ENCODE measurements around the gene MEGF11. TPM values are rescaled to one million over a fixed set of nuclear protein-coding genes. Genes with fewer than 3 reads are reported as not detected.

MEGF11 gene
- polyA plus RNA-seq, 5 donors = 3.3 to 15.1 (median 7.6) TPM

DNA sequence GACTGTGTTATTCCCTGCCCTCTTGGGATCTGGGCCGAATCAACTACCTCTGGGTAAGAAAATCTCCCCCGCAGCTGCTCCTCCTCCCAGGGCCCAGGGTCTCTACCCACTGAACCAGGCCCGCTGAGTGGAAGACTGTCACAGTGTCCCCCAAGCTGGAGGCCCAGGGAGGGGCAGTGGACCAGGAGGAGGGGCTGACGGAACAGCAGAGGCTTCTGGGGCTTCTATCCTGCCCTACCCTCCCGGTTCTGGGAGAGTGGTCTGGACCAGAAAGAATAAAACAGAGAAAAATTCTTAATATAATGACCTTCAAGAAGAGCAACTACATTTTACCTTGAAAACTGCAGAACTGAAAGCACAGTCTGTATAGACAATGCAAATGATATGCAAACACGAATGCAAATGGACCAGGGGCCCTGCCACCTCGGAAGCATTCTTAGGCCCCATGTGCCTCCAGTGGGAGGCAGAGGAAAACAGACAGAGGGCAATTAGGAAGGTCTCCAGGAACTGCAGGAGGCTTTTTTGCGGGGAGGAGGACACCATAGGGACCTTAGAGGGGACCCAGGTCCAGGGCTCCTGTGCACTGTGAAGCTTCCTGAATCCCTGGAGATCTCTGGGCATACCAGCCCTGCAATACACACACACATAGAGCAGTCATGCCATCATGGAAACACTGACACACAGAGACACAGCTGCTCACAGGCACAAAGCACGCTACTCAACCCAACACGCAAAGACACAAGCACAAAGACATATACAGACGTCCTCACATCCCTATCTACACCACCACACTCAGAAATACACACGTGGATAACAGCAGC is 12.3 kb downstream of the MEGF11 start:
- no peak for DNase-seq

DNA sequence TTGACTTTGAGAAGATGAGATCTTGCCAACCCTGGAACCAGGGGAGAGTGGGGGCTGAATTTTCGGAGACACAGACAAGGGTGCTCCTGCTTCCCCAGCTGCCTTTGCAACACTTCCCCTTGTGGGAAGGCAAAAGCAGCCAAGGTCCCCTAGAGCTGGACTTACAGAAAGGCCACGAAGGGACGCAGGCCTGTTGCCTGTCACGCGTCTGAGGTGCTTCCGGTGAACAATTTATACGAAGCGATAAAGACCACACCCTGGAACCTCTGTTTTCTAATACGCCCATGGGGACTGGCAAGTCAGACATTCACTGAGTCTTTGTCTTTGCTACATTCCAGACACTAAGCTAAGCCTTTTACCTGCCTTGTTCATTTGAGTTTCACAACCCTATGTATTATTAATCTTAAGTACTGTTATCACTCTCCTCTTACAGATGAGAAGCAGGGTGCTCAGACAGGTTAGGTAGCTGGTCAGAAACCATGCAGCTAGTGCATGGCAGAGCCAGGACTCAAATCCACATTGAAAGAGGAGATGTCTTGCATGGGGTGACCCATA is 13.2 kb downstream of the MEGF11 start:
- DNase-seq = no peak

DNA sequence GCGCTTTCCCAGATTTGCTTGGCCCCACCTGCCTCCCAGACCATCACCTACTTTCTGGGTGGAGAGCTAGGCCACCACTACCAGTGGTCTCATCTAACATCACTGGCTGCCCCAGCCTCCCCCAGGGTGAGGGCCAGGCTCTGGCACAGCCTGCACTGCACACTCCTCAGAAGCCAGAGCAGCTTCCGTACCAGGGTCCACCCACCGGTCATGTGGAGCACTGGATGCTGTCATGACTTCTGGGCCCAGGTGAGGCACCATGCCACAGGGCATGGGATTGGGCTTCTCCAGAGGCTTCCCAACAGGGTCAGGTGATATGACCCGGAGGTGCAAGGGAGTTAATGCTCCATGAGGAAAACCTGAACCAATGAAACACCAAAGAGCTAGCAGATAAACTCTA is 14.0 kb downstream of the MEGF11 start:
- DNase-seq = no peak

DNA sequence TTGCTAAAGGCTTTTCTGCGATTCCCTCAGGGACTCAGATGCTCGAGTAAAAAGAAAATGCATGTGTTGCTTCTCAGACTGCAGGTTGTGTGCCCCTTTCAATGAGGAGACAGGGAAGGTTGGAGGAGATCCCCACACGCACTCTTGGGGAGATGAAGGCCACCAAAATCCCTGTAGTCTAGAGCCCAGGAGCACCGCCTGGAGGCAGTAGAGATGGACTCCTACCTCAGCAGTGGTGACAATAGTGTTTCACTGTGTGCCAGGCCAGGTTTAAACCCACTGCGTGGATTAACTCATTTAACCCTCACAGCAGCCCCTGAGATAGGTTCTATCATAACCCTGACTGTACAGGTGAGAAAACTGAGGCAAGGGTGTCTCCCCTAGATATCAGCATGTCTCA is 15.2 kb downstream of the MEGF11 start:
- no peak for DNase-seq

DNA sequence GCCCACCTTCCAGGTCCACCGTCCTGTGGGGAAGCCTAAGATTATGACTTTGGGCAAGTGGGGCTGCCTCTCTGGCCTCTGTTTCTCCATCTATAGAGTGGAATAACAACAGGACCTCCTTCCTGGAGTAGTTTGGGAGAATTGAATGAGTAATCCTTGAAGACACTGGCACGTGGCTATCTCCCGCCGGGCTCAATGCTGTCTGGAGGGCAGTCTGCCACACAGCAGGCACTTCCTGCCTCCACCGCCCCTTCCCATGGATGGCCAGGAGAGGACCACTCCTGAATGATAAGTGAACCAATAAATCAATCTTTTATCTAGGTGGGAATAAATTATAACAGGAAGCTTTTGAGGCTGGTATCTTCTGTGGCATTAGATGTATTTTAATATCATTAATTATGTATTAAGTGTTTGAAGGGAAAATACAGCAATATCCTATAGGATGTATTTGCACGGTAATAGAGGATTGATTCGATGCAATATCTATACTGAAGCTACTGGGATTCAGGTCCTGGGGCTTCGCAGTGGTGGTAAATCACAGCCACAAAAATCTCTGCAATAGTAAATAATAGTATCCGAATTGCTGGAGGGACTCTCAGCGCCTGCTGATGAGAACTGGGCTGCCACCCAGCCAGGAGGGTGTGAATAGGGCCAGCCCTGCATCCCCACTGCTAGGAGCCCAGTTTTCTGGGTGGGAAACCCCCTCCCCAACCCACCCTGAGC is 15.9 kb downstream of the MEGF11 start:
- DNase-seq = no peak

DNA sequence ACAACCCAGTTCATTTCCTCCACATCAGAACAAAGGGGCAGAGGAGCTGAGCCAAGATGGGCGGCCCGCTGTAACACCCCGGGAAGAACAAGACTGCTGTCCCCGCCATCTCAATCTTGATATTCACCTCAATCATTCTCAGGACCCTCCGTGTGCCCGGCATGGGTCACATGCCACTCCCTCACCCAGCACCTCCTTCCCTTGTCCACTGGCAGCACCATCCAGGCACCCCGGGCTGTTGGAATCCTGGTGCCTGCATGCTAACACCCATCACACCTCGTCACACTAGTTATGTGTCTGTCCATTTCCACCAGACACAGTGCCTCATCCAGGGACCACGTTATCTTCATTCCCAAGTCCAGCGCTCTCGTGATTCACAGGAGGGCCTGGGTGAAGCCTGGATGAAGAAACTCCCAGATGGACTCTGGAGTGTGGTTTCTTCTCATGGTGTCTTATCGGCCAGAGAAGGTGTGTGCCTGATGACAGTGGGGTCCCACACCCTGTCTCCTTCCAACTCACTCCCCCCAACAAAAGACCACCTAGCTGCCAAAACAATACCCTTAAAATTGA is 16.7 kb downstream of the MEGF11 start:
- no peak for DNase-seq

DNA sequence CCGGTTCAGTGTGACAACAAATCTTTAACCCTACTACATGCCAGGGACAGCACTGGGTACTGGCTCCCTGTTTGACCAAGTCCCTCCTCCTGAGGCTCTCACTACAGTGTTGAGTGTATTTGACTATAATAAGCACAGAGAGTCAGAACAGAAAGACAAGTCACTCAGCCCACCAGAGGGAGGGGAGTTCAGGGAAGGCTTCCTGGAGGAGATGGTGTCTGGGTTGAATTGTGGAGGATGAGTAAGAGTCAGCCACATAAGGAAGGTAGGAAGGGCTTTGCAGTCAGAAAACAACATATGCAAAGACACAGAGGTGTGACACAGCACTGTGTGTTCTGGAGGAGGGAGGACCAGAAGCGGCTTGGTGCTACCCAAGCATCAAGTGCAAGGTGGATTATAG is 17.7 kb downstream of the MEGF11 start:
- no peak for DNase-seq

DNA sequence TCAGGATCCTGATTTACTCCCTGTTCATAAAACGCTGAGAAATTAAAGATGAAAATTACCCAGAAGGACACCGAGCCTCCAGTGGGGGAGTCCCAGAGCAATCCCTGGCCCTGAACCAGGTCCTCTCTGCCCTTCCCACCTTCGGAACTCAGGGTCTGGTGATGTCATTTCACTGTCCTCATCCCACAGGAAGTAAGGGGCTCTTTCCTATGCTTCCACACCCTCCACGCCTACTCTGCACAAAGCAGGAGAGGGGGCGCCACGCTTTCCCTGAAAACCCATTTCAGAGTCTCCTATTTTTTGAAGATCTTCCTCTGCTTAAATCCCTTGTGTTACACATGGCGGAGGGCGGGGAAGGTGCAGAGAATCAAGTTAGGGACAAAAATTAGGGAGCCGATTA is 18.8 kb downstream of the MEGF11 start:
- DNase-seq = no peak

DNA sequence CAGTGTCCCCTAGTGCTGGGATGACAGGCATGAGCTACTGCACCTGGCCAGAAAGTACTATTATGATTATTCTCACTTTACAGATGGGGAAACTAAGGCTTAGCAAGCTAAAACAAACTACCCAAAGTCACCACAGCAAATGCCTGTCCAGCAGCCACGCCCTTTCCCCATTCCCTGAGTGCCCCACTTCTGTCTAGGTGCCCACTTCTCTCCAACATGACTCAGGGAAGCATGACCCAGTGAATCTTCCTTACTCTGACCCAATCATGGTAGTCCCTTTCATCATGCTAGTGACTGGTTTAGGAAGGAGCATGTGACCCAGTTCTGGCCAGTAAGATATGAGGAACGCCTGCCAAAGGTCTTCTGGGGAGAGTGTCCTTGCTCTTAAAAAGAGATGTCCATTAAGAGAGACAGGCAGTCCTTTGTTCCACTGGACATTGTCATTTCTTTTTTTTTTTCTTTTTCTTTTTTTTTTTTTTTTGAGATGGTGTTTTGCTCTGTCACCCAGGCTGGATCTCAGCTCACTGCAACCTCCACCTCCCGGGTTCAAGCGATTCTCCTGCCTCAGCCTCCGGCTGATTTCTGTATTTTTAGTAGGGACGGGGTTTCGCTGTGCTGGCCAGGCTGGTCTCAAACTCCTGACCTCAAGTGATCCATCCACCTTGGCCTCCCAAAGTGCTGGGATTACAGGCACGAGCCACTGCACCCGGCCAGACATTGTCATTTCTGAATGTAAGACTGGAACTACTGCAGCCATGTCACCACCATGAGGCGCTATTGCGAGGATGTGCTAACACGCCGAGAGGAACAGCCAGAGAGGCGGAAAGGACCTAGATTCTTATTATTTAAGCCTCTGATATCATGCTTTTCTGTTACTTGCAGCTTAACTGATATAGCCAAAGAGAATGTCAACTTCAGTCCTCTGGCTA is 19.8 kb downstream of the MEGF11 start:
- no peak for DNase-seq

DNA sequence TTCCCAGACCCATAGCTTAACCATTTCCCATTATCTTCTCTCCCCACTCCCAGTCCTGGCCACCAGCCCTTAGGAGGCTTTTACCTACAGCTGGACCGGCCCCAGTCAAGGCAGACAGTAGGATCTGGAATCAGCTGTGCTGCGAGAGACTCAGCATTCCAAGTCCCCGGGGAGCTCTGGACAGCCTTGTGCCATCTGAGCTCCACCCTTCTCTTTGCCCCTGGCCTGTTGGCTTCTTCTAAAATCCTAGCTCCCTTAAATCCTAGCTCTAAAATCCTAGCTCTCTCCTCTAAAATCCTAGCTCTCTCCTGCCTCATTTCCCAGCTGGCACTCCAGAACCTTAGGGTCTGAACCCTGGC is 21.3 kb downstream of the MEGF11 start:
- DNase-seq = no peak

DNA sequence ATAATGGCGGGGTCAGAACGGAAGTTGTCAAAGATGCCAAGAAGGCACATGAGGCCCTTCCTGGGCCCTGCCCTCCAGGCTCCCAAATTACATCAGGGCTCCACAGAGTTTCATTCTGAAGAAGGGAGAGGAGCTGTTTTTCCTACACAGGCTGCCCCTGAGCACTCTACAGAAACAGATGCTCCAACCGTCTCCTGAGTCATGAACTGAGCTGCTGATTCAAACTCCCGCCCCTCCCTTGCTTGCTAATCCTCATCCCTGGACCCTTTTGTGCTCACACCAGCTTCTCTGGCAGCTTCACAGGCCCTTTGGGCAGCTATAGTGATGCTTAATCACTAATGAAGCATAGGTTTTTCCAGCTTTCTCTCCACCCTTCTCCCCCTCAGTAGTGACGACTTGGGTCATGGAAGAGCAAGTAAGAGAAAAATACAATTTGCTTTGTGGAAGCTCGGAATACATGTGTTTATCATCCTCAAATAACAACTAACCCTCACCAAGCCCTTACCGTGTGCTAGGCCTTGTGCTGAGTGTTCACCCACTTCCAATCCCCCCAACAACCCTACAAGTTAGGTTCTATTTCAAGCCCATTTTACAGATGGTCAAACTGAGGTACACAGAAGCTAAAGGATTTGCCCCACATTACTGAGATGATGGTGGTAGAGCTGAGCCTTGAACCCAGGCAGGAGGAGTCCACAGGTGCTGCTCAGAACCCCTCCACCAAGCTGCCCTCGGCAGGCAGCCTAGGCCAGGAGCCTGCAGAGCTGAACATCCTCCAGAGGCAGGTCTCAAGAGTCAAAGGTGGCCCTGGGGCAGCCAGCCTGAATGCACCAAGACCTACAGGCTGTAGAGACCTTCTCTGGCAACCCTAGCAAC is 21.9 kb downstream of the MEGF11 start:
- no peak for DNase-seq

DNA sequence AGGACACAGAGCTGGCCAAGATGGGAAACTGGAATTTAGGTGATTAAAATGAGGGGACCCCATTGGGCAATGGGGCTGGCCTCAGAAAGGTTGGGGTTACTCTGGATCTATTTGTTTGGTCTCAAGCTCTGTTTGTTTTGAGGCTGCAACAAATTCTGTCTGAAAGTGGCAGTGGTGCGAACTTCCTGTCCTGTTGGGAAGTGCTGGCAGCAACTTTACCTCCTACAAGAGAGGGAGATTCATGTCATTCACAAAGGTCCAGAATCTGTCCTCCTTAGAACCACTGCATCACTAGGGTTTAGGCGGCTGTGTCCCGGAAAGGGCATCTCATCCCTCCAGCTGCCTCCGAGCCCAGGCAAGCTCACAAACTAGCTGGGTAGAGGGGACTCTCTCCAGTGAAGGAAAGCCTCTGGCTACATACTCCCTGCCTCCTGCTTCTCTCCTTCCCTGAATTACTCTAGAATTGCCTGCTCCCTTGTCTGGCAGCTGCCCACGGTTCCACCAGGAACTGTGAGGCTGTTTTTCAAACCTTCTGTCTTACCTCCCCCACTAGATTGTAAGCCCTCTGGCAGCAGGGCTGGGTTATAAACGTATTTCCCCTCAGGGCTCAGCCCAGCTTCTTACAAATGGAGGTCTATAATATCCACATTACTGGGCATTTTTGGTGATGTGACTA is 23.6 kb downstream of the MEGF11 start:
- no peak for DNase-seq

DNA sequence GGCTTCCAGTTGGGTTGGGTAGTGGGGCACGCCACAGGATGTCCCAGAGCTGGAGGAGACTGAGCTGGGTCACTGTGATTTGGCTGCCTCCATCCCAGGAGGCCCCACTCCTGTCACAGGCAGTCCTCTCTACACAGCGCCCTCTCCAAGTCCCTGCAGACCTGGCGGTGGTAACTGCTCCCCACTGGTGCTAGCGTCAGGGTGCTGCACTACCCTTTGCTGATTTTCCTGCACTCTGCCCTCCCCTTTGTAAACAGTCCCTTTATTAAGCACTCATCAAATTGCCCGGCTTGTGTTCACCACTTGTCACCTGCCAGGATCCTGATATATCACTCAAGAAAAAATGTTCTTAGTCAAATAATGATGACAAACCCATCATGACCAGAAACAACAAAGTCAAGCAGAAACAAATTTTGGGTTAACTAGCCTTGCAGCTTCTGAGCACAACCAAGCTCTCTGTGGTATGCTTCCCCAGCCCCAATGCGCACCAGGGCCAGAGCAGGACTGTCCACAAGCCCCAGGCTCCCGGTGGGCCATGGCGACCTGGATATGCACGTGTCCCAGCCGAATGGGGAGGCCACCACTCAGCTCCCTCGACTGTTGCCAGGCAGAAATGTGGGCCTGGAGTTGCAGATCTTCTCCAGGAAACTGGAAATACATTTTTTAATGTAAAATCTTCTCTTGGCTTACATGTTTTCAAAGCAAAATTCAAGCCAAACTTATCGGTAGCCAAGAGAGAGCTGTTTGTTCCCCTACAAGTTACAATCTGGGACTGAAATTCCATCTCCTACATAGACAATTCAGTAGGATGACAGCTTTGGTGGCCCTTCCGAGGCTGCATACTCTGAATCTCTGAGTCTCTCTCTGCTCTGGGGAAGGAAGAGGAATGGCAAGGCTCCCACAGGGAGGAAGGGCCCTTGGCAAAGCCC is 24.5 kb downstream of the MEGF11 start:
- no peak for DNase-seq

DNA sequence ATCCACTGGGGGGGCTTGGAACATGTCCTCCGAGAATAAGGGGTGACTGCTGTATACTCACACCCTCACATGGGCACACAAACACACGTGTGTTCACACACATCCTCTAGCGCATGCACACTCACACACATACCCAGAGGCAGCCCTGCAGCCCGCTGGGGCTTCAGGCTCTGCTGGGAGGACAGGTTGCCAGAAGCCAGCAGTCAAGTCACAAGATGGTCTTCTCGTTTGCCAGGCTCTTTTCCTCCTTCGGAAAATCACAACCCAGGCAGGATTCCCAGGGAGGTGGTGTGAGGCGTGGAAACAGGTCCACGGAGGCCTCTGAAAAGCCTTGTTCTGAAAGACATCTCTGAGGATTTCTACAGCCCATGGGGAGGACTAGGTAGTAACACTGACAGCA is 26.8 kb downstream of the MEGF11 start:
- DNase-seq = no peak

DNA sequence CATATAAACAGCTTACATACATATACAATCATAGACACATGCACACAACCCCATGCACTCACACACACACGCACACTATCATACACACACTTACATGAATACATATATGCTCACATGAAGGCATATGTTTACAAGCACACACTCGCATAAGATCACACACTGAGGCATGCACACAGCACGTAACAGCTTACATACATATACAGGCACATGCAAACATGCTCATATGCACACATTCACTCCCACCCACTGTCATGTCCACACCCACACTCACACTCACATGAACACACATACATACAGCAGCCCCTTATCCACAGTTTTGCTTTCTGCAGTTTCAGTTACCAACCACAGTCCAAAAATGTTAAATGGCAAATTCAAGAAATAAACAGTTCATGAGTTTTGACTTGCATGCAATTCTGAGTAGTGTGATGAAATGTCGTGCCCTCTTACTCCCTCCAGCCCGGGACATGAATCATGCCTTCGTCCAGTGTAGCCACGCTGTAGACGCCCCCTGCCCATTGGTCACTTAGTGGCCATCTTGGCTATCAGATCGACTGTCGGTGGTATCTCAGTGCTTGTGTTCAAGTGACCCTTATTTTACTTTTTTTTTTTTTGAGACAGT is 27.8 kb downstream of the MEGF11 start:
- no peak for DNase-seq

DNA sequence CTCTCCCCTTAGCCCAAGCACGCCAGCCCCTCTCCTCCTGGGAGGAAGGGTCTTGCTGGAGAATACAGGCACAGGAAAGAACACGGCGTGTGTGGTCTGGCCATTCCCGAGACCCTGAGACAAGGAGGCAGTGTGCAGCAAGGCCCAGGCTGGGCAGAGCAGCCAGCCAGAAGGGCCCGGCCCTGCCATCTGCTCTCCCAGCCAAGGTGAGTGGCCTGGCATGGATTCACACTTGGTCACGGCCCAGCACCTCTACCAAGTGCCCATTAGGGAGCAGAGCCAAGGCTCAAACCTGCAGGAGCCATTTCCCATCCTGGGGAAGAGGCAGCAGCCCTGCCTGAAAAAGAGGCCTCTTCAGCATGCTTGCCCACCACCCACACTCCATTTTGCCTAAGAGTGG is 28.6 kb downstream of the MEGF11 start:
- DNase-seq = no peak

DNA sequence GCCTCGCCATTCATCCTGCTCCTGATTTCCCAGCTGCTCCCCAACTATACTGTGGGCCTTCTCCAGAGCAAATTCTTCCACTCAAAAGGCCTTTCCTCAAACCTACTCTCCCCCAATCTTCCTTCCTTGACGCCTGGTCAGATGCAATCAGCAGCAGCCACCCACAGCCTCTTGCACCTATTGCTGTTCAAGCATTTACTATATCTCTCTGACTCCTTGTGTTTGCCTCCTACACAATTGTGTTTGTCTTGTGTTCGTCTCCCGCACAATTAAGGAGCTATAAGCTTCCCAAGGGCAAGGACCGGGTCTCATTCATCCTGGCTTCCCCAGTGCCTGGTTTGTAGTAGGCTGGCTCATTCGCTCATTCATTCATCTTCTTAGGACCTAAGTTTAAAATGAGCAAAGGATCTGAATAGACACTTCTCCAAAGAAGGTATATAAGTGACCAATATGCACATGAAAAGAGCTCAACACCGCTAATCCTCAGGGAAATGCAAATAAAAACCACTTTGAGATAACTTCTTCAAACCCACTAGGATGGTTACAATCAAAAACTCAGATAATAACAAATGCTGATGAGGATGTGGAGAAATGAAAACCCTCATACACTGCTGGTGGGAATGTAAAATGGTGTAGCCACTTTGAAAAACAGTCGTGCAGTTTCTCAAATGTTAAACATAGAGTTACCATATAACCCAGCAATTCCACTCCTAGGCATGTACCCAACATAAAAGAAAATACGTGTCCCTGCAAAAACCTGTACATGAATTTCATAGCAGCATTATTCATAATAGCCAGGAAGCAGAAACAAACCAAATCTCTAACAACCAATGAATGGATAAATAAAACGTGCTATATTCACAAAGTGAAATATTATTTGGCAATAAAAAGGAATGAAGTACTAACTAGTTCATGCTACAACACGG is 31.0 kb downstream of the MEGF11 start:
- no peak for DNase-seq

All from right lung (tissue), 5 donors.